ENCODE results near the gene ZEB2. TPM values are rescaled to one million over a fixed set of nuclear protein-coding genes. Genes with fewer than 3 reads are reported as not detected.

The ZEB2 gene
- total and polyA plus RNA-seq, 12 donors = 17.2 to 99.5 (median 83.0) TPM

DNA sequence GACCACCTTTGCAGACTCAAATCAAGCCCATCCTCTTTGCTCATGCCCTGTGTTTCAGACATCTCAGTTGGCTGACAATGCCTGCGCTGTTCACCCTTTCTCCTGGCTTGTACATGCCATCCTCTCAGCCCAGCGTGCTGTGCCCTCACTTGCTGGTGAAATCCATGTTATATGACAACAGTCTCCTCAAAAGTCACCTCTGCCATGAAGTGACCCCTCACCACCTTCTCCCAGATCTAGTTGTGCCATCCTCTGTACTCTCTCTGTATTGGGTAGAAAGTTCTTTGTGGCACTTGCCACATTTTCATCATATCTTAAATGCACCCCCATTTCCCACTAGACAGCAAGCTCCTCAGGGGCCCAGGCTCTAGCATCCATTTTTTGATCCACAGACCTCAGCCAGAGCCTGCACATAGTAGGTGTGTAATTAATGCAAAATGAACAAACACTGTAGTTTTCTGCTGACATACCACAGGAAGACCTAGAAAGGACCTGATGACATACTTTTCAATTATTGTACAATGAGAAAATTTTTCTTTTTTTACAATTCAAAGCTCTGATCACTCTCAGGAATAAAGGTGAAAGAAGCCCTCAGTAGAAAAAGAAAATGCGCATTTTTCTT lies 22.8 kb downstream of the ZEB2 start:
- H3K9me3 ChIP-seq = no peaks in the 10 kb centered on the region
- peak overlapping the region in 6 of 10 donors; percentile 10 to 78 (median 38) for H3K27ac ChIP-seq
- H3K4me1 ChIP-seq = peaks cover 15 to 89% (median 57%) of the 10 kb centered on the region in 9 donors
- peaks cover 0 to 82% (median 0%) of the 10 kb centered on the region in 9 donors for H3K36me3 ChIP-seq
- H3K4me3 ChIP-seq = no peak overlapping the region
- DNase-seq (no peak), ATAC-seq (peak in 2 of 8 donors; percentile 20 to 58)
- H3K27me3 ChIP-seq = no peaks in the 10 kb centered on the region
- TF ChIP-seq, protein P1, sequence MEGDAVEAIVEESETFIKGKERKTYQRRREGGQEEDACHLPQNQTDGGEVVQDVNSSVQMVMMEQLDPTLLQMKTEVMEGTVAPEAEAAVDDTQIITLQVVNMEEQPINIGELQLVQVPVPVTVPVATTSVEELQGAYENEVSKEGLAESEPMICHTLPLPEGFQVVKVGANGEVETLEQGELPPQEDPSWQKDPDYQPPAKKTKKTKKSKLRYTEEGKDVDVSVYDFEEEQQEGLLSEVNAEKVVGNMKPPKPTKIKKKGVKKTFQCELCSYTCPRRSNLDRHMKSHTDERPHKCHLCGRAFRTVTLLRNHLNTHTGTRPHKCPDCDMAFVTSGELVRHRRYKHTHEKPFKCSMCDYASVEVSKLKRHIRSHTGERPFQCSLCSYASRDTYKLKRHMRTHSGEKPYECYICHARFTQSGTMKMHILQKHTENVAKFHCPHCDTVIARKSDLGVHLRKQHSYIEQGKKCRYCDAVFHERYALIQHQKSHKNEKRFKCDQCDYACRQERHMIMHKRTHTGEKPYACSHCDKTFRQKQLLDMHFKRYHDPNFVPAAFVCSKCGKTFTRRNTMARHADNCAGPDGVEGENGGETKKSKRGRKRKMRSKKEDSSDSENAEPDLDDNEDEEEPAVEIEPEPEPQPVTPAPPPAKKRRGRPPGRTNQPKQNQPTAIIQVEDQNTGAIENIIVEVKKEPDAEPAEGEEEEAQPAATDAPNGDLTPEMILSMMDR (IDR thresholded peaks at IDR 0.05) = no peak
- 87 to 93% methylated on average over 3 of the region's 3 CpGs for WGBS, 2 donors
- intact Hi-C loops (cut with DNase I) = no loop called here

DNA sequence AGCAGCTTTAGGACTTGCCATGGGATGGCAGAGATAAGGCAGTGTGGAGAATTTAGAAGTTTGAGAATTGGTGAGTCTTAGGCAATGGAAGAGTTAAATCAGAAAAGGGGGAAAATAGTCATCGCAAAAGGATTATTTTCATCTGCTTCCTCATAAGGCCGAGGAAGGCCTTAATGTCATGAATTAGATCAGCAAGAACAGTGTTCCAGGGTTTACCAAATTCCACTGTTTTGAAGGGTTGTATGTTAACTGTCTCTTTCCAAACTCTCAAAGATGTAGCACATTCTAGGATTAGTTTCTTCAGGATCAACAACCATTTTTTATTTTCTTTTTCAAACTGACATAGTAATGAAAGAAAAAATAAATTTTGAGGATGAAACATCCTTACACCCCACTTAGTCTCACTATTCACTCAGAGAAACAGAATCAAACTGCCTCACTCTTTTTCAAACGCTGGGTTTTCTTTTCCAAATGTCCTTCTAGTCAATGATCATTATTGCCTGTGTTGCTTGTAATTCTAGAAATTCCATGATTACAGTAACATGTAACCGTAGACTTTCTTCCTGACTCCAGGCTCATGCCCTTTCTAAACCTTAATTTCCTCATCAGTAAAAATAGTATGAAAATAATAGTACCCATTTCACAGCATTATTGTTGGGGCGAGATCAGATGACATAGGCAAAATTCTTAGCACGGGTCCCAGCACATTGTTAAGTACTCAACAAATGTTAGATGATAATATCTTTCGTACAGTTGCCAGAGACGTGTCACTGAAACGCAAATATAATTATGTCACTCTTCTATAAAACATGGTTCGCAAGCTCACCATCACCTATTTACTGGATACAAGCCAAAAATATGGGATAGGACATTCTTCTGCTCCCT lies 23.6 kb downstream of the ZEB2 start:
- Histone ChIP-seq H3K4me1 (peaks cover 13 to 89% (median 50%) of the 10 kb centered on the region in 9 donors), H3K36me3 (peaks cover 0 to 82% (median 0%) of the 10 kb centered on the region in 9 donors), H3K27ac (peak overlapping the region in 7 of 10 donors; percentile 10 to 78 (median 44)), H3K27me3 (no peaks in the 10 kb centered on the region), H3K4me3 (no peak overlapping the region), H3K9me3 (no peaks in the 10 kb centered on the region)
- intact Hi-C loops (cut with DNase I) = no loop called here
- 53 to 59% methylated on average over 10 of the region's 10 CpGs for WGBS, 2 donors
- TF ChIP-seq, protein P1 (IDR thresholded peaks at IDR 0.05) = no peak
- DNase-seq (no peak), ATAC-seq (peak in 4 of 8 donors; percentile 19 to 34 (median 26))

DNA sequence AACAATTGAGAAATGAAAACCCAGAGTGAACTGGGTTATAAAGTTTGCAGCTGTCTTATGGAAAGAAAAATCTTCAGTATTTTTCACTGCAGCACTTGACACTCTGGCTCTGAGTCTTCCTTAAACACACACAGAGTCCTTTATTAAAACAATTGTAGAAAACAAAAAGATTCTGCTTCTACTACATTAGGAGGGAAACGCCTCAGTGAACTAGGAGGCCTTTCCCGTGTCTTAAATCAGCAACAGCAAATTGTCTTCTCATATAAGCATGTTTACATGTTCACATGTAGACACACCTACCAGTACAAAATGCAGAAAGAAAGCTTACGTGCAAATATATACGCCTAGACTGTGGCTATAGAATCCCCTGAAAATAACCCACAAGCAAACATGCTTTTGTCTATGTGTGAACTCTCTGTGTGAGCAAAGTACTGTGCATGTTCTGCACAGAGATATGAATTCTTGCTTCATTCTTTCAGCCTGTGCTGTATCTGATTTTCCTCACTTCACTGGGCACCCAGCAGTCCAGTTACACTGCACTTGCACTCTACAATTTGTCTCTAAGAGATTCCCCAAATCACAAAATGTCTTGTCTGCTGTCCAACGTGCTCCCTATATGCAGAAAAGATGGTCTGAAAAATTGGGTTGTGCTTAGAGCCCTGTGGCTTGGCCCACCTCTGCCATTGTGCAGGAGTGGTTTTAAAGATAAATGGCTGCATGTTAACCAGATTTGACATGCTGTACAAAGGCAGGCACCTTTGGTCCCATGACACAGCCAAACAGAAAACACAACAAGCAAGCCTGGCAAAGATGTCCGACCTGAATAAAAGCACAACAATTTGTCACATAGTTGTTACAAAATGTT lies 24.5 kb downstream of the ZEB2 start:
- peak in 6 of 8 donors; percentile 29 to 69 (median 41) for ATAC-seq
- 34 to 39% methylated on average over 6 of the region's 6 CpGs for WGBS, 2 donors
- TF ChIP-seq, protein P1 (IDR thresholded peaks at IDR 0.05) = no peak
- Histone ChIP-seq H3K27me3 (no peaks in the 10 kb centered on the region), H3K4me3 (no peak overlapping the region), H3K9me3 (no peaks in the 10 kb centered on the region), H3K4me1 (peaks cover 13 to 86% (median 48%) of the 10 kb centered on the region in 9 donors), H3K27ac (peak overlapping the region in 8 of 10 donors; percentile 10 to 78 (median 45)), H3K36me3 (peaks cover 0 to 81% (median 3%) of the 10 kb centered on the region in 9 donors)
- intact Hi-C loops (cut with DNase I) = no loop called here
- no peak for DNase-seq
